ENCODE data around the gene ASTL.

- TF ChIP-seq KMT2B (CRISPR knock-in tag; IDR thresholded peaks at IDR 0.05) (no peak), NBN (conservative IDR thresholded peaks at IDR 0.05) (no peak), CTCF (CRISPR knock-in tag; IDR thresholded peaks at IDR 0.05) (no peak), SPEN (CRISPR knock-in tag; IDR thresholded peaks at IDR 0.05; ENCODE audit: low read depth) (no peak), BRD4 (CRISPR knock-in tag; IDR thresholded peaks at IDR 0.05) (no peak), SOX6 (IDR thresholded peaks at IDR 0.05) (no peak), SOX6 (CRISPR knock-in tag; IDR thresholded peaks at IDR 0.05) (no peak), ZNF629 (CRISPR knock-in tag; conservative IDR thresholded peaks at IDR 0.05) (no peak), ZBTB25 (CRISPR knock-in tag; IDR thresholded peaks at IDR 0.05) (no peak)
These were observed 47.1 kb downstream of the ASTL start for GRCh38 chr2:96091141-96091710.
